ENCODE measurements around the gene VEGFC. TPM values are rescaled to one million over a fixed set of nuclear protein-coding genes. Genes with fewer than 3 reads are reported as not detected.

VEGFC gene
- total RNA-seq, 1 experiment from 2014 or later = 8.7 TPM

GRCh38 chr4:176794151-176794550, 1.4 kb upstream of the VEGFC start:
- no TSS peak for BruUV-seq (replicated peaks)
- TF ChIP-seq EZH2 (IDR thresholded peaks at IDR 0.05; ENCODE audit: low read depth) (no peak), CTCF (conservative IDR thresholded peaks at IDR 0.05) (no peak)
- Histone ChIP-seq H3K36me3 (ENCODE audit: low read depth) (no peaks in the 10 kb centered on the region), H3K4me1 (replicated peaks; ENCODE audit: insufficient read depth) (peaks cover 33% of the 10 kb centered on the region), H3K4me2 (peak overlapping the region; percentile 83), H3K9me2 (ENCODE audit: insufficient read depth) (no peaks in the 10 kb centered on the region), H3K79me2 (ENCODE audit: low read depth) (no peaks in the 10 kb centered on the region), H2AFZ (no peak overlapping the region), H3K27ac (peak overlapping the region; percentile 96), H3F3A (ENCODE audit: insufficient read depth, low read depth) (peaks cover 21% of the 10 kb centered on the region), H4K20me1 (ENCODE audit: insufficient read depth) (no peaks in the 10 kb centered on the region), H3K9me3 (ENCODE audit: insufficient read depth, low read depth) (no peaks in the 10 kb centered on the region), H3K27me3 (ENCODE audit: insufficient read depth, low read depth) (no peaks in the 10 kb centered on the region), H3K4me3 (peak overlapping the region; percentile 44; the same call in 1 of the 2 replicates)
- peak in 1 of 2 experiments; percentile 83 for DNase-seq
- POLR2A ChIA-PET (ENCODE audit: unreplicated experiment) = interaction anchor here (0.6 kb wide), 1 partner anchor 253 kb away, joined by 4 read pairs; no protein-coding TSS in a partner anchor
- intact Hi-C loops (cut with micrococcal nuclease; ENCODE audit: unreplicated experiment) = loop anchor here (1.0 to 10.0 kb wide), 7 partner anchors 45 to 649 kb away; partner anchors contain the start of gene AGA
- CTCF ChIA-PET = no interaction called here

GRCh38 chr4:176793060-176793605, 411 bp upstream of the VEGFC start:
- 0 out of 2 replicates have a peak overlapping the region, but pooled peaks have one; percentile 8 for H3K4me3 ChIP-seq
- no peaks in the 10 kb centered on the region for H3K9me3 ChIP-seq (ENCODE audit: insufficient read depth, low read depth)
- ChIA-PET CTCF (no interaction called here), POLR2A (ENCODE audit: unreplicated experiment) (interaction anchor here (0.6 kb wide), 1 partner anchor 249 kb away, joined by 3 read pairs; no protein-coding TSS in a partner anchor)
- H2AFZ ChIP-seq = no peak overlapping the region
- no peaks in the 10 kb centered on the region for H4K20me1 ChIP-seq (ENCODE audit: insufficient read depth)
- peaks cover 33% of the 10 kb centered on the region for H3K4me1 ChIP-seq (replicated peaks; ENCODE audit: insufficient read depth)
- peaks cover 21% of the 10 kb centered on the region for H3F3A ChIP-seq (ENCODE audit: insufficient read depth, low read depth)
- H3K4me2 ChIP-seq = peak overlapping the region; percentile 83
- H3K9me2 ChIP-seq (ENCODE audit: insufficient read depth) = no peaks in the 10 kb centered on the region
- H3K36me3 ChIP-seq (ENCODE audit: low read depth) = no peaks in the 10 kb centered on the region
- peak overlapping the region; percentile 96; the same call in 1 of the 2 replicates for H3K27ac ChIP-seq
- no TSS peak for BruUV-seq (replicated peaks)
- intact Hi-C loops (cut with micrococcal nuclease; ENCODE audit: unreplicated experiment) = loop anchor here (5.0 to 10.0 kb wide), 2 partner anchors 334 to 542 kb away; no protein-coding TSS in a partner anchor
- TF ChIP-seq EZH2 (IDR thresholded peaks at IDR 0.05; ENCODE audit: low read depth) (no peak), CTCF (conservative IDR thresholded peaks at IDR 0.05) (no peak)
- DNase-seq = no peak
- H3K79me2 ChIP-seq (ENCODE audit: low read depth) = no peaks in the 10 kb centered on the region
- H3K27me3 ChIP-seq (ENCODE audit: insufficient read depth, low read depth) = no peaks in the 10 kb centered on the region

- no peaks in the 10 kb centered on the region for H4K20me1 ChIP-seq (ENCODE audit: insufficient read depth)
- TF ChIP-seq CTCF (conservative IDR thresholded peaks at IDR 0.05) = no peak
- TF ChIP-seq EZH2 (IDR thresholded peaks at IDR 0.05; ENCODE audit: low read depth) = no peak
- POLR2A ChIA-PET (ENCODE audit: unreplicated experiment) = interaction anchor here (0.6 kb wide), 1 partner anchor 234 kb away, joined by 4 read pairs; no protein-coding TSS in a partner anchor
- H3K4me2 ChIP-seq = peak overlapping the region; percentile 89
- H3K36me3 ChIP-seq (ENCODE audit: low read depth) = no peaks in the 10 kb centered on the region
- H3K27ac ChIP-seq = no peak overlapping the region
- H3F3A ChIP-seq (ENCODE audit: insufficient read depth, low read depth) = peaks cover 21% of the 10 kb centered on the region
- H3K27me3 ChIP-seq (ENCODE audit: insufficient read depth, low read depth) = no peaks in the 10 kb centered on the region
- H3K4me3 ChIP-seq = peak overlapping the region; percentile 71
- H3K79me2 ChIP-seq (ENCODE audit: low read depth) = no peaks in the 10 kb centered on the region
- peak overlapping the region; percentile 95 for H2AFZ ChIP-seq
- intact Hi-C loops (cut with micrococcal nuclease; ENCODE audit: unreplicated experiment) = loop anchor here (2.0 to 10.0 kb wide), 4 partner anchors 255 to 543 kb away; no protein-coding TSS in a partner anchor
- peaks cover 33% of the 10 kb centered on the region for H3K4me1 ChIP-seq (replicated peaks; ENCODE audit: insufficient read depth)
- DNase-seq = peak in 1 of 2 experiments; percentile 25
- BruUV-seq (replicated peaks) = TSS peak; percentile 48
- CTCF ChIA-PET = interaction anchor here (0.6 to 1.5 kb wide), 2 partner anchors 256 to 402 kb away, joined by 3 to 9 read pairs; no protein-coding TSS in a partner anchor
- H3K9me3 ChIP-seq (ENCODE audit: insufficient read depth, low read depth) = no peaks in the 10 kb centered on the region
- H3K9me2 ChIP-seq (ENCODE audit: insufficient read depth) = no peaks in the 10 kb centered on the region
Observed at GRCh38 chr4:176791591-176792325, 964 bp downstream of the VEGFC start.
